HG02870 (cell line): ENCODE data around the gene COMP.

Source experiments
- ATAC-seq: cut with Tn5 transposase; IDR thresholded peaks from one replicate; pipeline ENCODE4 v1.9.1; 2021; ENCODE audit warnings: mild to moderate bottlenecking, moderate library complexity; ENCODE audit not compliant: unreplicated experiment

COMP gene

DNA sequence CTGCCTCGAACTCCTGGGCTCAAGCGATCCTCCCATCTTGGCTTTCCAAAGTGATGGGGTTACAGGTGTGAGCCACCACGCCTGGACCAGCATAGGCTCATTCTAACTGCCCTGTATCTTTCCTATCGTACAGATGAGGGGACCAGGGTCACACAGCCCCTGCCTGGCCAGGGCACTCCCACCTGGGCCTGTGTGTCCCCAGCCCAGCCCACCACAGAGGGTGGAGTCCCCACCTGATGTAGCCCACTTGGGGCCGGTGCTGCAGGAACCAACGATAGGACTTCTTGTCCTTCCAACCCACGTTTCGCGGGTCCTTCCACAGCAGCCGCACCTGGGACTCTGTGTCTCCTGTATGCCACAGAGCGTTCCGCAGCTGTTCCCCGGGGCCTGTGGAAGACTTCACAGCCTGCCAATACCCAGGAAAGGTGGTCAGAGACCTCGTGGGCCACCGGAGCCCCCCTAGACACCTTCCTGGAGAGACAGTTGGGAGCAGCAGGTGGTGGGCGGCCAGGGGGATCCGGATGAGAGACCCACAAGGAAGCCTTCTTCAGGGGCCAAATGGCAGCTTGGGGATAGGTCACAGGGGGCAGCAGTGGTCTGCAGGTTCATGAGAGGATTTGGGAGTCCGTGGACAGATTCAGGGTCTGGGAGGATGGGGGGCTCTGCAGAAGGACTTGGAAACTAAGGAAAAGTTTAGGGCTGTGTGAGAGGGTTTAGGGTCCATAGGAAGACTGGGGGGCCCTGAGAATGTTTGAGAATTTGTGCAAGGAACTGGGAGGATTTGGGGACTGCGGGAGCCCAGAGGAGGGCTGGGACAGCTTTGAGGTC lies 6.9 kb downstream of the COMP start:
- no peak for ATAC-seq

- ATAC-seq = no peak
Measured at GRCh38 chr19:18782559-18783225, 8.4 kb downstream of the COMP start.

DNA sequence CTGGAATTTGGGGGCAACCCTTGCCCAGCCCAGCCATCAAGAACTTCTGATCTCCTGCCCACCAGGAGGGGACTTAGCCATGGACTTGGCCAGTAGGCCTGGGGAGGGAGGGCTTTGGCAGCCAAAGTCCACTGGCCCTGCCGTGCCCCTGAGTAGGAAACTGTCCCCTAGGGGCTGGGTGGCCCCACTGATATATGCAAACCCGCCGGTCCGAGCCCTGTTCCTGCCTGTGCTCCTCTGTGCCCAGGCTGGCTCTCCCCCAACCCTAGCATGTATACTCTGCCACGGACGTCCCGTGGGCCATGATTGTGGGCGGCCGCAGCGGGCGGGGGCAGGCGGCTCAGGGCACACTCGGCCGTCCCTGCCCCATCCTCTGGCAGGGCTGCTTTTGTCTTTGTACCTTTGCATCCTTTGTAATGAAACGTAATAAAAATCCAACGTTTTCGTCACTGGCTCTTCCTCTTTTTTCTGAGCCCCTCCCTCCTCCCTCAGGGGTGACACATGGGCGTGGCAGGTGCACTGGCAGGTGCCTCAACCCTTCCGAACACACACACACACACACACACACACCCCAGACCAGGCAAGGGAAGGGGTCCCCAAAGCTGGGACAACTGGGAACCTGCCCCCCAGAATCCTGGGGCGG lies 9.1 kb downstream of the COMP start:
- no peak for ATAC-seq

GRCh38 chr19:18781047-18781600 lies 10.0 kb downstream of the COMP start:
- ATAC-seq = no peak

- no peak for ATAC-seq
Measured at GRCh38 chr19:18780631-18781030, 10.5 kb downstream of the COMP start.

DNA sequence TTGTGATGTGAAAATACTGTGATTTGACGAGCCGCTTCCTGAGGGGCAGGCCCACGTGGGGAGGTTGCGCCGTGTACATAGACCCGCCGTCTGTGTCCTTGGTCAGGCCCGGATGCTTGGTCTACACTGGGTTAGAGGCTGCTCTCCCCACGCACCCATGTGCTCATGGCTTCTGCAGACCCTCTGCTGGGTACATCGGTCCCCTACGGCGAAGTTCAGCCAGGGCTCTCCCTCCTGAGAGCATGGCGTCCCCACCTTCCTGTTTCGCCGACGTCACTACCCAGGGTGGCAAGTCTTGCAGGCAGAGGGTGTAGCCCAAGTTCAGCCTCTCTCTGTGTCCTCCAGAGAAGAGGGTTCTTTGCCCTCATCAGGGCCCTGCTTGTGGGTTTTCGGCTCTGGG lies 11.0 kb downstream of the COMP start:
- ATAC-seq = no peak

- ATAC-seq = no peak
Measured at GRCh38 chr19:18778826-18779495, 12.1 kb downstream of the COMP start.

DNA sequence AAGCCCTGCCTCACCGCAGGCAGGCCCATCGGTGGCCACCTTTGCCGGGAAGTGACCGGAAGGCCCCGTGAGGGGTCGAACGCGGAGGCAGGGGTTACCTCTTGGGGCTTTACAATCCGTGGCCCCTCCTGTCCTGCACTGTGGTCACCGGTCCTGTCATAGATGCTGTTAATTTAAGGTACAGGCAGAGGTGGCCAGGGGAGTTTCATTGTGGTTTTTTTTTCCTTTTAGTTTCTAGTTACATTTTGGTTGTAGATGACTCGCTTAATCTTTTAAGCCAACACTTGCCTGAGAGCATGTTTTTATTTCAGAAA lies 13.1 kb downstream of the COMP start:
- ATAC-seq = no peak

DNA sequence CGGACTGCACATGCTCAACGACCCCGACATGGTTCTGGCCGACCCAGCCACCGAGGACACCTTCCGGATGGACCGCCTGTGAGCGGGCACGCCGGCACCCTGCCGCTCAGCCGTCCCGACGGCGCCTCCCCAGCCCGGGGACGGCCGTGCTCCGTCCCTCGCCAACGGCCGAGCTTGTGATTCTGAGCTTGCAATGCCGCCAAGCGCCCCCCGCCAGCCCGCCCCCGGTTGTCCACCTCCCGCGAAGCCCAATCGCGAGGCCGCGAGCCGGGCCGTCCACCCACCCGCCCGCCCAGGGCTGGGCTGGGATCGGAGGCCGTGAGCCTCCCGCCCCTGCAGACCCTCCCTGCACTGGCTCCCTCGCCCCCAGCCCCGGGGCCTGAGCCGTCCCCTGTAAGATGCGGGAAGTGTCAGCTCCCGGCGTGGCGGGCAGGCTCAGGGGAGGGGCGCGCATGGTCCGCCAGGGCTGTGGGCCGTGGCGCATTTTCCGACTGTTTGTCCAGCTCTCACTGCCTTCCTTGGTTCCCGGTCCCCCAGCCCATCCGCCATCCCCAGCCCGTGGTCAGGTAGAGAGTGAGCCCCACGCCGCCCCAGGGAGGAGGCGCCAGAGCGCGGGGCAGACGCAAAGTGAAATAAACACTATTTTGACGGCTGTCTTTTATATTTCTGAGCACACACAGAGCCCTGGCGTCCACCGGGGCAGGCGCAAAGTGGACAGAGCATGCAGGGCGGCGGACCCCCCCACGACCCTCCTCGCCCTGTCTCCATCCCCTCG lies 13.6 kb downstream of the COMP start:
- no peak for ATAC-seq

- no peak for ATAC-seq
Measured at GRCh38 chr19:18776736-18777135, 14.4 kb downstream of the COMP start.

DNA sequence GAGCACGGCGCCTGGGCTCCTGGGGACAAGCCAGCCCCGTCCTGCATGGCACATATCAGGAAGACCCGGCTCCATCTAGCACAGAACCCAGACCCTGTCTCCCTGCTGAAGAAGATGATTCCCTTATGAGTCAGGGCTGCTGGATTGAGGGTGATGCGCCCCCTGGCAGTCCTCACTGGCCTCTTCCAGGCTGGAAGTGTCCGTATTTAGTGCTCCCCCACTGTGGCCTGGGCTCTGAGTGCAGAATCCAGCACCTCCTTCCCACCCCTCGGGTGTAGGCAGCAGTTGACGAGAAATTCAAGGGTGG lies 14.9 kb downstream of the COMP start:
- ATAC-seq = no peak

DNA sequence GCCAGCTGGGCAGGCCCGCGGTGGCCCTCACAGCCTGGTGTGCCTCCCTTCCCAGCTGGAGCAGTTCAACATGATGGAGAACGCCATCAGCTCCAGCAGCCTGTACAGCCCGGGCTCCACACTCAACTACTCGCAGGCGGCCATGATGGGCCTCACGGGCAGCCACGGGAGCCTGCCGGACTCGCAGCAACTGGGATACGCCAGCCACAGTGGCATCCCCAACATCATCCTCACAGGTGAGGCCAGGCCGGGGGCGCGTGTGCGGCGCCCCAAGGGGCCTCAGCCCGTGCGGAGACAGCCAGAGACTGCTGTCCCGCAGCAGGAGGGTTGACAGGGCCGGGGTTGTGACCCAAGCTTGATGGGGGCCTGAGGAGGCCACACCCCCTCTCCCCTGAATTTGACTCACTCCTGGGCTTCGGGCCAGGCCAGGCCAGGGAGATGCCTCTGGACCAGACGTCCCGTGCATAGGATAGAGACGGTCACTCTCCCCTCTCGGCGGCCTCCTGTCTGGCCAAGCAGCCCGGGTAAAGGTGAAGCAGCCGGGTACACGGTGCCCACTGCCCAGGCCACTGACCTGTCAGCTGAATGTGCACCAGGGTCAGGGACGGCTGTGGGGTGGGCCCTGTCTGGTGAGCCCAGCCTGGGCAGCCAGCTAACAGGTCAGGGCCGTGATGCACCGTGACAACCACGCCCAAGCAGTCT lies 15.4 kb downstream of the COMP start:
- ATAC-seq = no peak

DNA sequence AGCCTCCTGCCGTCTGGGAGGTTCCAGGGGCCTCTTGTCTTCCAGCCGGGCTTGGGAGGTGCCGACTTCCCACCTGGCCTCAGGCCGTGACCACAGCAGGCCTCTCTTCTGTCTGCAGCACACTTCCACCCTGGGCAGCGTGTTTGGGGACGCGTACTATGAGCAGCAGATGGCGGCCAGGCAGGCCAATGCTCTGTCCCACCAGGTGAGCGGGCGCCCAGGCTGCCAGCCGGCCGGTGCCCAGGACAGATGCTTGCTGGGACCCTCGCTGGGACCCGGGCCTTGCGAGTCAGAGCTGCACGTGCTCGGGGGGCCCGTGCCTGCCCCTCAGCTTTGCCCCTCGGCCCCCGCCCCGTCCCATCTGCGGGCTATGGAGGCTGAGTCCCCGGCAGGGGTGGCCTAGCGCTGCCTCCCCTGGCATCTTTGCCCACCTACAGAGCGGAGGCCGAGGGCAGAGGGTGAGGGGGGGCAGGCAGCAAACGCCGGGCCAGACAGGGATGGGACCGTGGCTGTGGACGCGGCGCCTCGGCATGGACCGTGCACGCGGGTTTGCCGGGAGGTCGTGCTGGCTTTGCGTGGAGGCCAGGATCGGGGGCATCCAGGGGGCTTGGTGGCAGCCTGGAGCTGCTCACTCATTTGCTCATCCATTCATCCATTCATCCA lies 16.2 kb downstream of the COMP start:
- no peak for ATAC-seq

- no peak for ATAC-seq
Measured at GRCh38 chr19:18774107-18774506, 17.0 kb downstream of the COMP start.

DNA sequence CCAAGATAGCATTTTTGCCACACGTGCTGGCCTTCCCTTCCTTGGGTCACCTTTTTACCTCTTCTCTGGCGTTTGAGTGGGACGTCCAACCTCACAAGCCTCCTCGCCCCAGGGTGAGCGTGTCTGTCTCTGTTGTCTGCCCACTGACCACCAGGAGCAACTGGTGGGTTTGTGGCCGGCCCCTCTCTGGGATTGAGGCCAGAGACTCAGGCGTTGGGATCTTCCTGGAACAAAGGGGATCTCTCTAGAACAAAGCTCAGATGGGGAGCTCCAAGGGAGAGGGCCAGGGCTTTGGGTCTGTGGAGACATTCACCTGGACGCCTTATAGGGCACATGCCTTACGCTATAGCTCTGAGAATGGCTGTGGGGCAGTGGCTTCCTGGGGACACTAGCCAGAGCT lies 17.4 kb downstream of the COMP start:
- ATAC-seq = no peak

GRCh38 chr19:18772620-18773587 lies 18.2 kb downstream of the COMP start:
- no peak for ATAC-seq

GRCh38 chr19:18771328-18772242 lies 19.5 kb downstream of the COMP start:
- ATAC-seq = no peak
